Limb (tissue), 2 donors: Measurements from ENCODE around the gene KIF26A.

Experiments
- DNase-seq, 2 donors: peaks; one replicate each; pipeline ENCODE4 v3.0.0-alpha.2; 2016; ENCODE audit errors: extremely low spot score in 2 of 2

The KIF26A gene

DNA sequence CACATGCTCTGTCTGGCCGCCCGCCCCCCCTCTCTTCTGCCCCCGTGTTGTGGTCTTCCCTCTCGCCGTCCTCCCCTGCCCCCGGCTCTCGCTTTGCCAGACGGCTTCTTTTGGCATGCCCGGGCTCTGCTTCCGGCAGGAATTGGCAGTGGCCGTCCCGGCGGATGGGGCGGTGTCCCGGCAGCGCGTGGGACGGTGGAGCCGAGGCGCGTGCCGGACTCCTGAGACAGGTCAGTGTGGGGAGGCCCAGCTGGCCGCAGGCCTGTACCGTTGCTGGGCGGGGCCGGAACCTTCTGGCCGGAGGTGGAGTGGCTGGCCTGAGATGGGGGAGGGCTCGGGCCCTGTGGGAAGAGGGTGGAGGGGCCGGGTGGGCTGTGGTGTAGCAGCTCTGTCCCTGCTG, 17.1 kb downstream of the KIF26A start:
- no peak for DNase-seq

DNA sequence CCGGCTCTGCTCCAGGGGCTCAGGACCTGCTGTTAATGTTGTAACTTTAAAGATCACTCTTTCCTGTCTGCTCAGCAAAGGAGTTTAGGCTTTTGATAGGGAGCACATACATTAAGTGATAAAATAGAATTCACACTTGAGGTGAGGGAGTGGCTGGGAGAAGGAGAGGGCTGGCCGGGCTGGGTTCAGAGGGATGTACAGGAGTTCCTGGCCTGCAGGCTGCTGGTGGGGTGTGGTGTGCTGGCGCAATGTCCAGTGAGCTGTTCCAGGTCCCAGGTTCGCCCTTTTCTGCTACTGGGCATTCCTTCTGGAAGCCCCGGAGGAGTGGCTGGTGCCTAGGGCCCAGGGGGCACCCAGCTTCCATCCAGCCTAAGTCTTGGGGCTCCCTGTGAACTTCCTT, 17.8 kb downstream of the KIF26A start:
- DNase-seq, result no peak

DNA sequence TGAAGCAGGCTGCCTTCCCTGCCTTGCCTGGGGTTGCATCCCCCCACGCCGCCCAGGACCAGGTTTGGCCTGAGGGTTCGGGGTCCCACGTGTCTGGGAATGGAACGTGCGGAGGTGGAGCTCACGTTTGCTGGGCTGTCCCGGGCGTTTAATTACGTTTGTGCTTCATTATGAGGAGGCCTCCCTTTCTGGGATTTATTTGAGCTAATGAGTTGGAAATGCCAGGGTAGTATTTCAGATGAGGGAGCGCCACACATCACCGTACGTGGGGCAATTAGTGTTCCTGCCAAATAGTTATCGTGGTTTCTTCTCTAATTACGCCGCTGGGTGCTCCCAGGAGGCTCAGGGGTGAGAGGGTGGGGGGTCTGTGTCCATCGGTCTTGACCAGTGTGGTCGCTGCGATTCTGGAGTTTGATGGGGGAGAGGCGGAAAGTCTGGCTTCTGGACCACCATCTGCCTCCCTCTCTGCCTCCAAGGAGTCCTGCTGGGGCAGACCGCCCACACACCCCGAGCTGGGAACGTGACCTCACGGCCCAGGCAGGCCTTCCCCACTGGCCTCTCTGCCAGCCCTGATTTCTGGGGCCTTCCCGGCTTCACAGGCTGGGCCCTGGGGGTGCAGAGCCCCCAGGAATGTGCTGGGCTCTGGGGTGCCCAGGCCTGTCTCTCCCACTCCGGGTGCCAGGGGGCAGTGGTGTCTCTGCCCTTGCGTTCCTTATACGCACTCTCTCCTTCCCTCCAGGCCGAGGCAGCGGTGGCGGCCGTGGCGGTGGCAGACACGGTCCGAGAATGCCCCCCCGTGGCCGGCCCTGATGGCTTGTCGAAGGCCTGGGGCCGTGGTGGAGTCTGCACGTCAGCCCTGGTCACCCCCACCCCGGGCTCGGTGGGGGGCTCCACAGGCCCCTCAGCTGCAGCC, 18.9 kb downstream of the KIF26A start:
- DNase-seq, result no peak

DNA sequence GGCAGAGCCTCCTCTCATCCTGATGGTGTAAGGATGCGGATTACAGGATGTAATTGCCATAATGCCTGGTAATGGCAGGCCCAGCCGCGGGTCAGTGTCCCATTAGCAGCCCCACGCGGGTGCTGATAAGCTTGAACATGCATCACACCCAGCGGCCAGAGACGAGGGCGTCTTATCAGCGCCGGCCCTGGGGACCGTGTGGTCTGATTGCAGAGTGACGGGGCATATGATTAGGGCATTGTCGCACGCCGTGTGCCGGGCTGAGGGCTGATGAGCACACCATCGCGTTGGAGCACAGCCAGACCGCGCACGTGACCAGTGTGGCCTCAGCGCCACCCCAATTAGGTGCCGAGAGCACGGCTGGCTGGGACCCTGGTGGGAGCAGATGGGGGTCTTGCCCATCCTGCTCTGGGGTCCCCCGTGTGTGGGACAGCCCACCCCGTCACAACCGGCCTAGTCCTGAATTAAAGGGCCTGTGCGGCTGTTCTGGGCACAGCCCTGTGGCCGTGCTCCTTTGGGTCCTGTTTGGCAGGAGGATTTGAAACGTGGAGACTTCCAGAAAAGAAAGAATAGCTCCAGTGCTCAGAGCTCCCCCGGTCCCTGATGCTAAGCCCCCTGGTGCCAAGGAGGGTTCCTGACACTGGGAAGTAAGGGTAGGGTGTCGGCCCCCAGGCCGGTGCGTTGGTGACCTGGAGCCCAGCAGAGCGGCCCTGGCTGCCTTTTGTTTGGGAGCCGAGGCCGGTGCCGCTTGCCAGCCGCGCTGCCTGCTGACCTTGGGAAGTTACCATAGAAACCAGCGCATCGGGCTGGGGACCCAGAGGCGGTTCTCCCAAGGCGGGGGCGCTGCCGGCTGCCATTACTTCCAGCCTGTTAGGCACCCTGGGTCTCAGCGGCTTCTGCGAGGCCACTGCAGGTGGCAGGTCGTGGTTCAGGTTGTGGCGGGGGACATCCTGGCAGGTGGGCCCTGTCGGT, 20.7 kb downstream of the KIF26A start:
- no peak for DNase-seq

DNA sequence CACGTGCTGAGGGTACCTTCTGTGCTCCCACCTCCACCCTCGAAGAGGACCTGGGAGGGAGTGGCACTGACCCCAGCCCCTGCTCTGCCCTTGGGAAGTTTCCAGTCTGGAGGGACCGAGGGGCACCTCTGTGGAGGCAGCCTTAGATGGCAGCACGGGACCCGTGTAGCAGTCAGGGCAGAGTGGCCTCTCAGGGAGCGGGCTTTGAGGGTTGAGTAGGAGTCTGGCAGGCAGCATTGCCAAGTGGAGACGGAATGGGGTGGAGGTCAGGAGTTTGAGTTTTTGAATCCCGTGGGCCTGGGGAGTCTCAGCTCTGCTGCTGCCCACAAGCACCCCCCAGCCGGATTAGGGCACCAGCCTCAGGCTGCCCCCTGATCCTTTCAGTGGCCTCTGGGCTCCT, 21.6 kb downstream of the KIF26A start:
- DNase-seq, result no peak

DNA sequence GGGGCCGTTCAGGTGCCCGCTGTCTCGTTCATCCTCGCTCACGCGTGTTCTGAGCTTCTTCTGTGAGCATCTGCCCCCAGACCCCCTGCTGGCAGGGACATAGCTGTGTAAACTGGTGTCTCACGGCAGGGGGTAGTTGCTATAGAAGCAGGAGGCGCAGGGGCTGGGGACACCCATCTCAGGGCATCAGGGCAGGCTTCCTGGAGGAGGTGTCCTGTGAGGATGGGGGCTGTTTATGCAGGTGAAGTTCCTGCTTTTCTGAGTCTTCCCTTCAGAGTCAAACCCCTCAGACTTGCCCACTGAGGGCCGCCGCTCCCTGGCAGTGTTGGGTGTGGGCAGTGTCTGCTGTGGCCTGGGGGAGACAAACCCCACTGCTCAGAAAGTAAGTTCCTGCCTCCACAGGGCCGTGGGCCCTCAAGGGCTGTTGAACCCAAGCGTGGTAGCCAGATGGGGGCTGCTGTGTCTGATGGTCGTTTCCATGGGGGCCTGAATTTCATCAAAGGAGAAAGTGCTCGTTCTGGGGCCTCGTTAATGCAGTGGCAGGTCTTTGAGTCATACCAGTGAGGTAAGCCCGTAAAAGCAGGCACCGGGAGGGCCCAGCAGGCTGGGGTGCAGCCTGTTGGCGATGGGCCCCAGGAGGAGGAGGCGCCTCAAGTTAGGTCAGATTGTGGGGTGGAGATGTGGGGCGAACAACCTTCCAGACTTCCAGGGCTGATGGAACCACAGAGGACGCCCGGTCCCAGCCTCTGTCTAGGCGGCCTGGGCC, 23.4 kb downstream of the KIF26A start:
- DNase-seq, result no peak

DNA sequence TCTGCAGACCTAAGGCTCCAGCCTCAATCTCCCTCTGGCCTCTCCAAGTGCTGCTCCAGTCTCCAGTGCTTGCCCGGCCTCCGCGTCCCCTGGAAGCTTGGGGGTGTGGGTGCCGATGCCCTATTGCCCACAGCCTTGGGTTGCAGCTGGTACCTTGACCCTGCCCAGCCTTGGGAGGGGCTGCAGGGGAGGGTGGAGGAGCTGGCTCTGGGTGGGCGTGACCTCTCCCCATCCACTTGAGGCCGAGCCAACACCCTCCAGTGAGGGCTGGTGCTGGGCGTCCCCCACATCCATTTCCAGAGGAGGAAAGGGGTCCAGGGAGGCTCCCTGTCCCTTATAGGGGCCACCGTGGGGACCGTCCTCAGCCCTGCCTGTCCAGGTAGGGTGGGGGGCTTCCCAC, 24.1 kb downstream of the KIF26A start:
- DNase-seq, result no peak

DNA sequence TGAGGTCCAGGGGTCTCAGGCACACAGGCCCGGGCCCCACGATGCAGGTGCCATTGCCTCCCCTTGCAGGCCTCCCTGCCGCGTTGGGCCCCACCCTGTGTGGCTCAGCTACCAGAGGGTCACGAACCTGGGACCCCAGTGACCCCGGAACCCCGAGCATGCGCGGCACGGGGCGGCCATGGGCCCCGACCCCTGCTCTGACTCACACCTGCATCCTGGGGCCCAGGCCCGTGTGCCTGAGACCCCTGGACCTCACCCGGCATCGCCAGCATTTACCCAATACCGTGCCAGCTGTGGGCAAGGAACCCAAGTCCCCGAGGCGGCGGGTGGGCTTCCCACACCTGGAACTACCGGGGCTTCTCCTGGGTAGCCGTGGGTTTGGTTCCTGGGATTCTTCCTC, 25.2 kb downstream of the KIF26A start:
- DNase-seq, result no peak

DNA sequence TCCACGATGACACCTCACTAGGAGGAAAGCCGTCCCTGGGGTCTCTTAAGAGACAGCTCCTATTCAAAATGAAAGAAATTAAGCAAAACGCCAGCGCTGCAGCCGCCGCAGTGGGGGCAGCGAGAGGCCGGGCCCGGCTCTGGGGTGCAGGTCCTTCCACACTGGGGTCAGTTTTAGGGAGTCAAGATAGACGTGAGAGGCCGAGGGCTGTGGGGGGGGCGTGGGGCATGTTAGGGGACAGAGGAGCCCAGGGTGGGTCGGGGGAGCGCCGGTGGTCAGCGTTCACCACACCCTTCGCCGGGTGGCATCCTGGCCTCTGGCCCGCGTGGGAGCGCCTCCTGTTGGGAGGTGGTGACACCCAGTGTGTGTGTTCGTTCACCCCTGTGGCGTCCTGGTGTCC, 25.7 kb downstream of the KIF26A start:
- no peak for DNase-seq

DNA sequence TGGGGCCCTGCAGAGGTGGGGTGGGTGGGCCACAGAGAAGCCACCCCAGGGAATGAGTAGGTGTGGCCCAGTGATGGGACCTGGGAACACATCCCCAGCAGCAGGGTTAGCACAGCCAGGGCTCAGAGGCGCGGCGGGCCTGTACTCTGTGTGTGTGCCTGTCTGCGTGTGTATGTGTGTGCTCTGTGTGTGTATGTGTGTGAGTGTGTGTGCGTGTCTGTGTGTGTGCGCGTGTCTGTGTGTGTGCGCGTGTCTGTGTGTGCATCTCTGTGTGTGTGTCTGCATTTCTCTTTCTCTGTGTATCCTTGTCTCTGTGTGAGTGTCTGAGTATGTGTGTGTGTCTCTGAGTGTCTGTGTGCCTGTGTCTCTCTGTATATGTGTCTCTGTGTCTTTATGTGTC, 26.1 kb downstream of the KIF26A start:
- DNase-seq, result no peak

DNA sequence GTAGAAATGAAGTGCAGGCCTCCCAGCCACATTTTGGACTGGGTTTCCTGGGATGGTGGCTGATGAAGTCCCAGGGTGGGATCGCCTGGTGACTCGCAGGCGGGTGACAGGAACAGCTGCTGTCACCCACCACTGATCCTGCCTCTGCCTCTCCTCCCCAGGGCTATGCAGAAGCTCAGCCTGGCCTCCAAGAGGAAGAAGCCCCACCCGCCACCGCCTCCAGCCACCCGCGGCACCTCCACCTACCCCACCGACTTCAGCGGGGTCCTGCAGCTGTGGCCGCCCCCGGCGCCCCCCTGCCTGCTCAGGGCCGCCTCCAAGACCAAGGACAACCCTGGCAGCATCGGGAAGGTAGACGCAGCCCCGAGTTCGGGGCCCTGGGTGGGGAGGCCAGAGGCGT, 28.3 kb downstream of the KIF26A start:
- DNase-seq, result no peak

DNA sequence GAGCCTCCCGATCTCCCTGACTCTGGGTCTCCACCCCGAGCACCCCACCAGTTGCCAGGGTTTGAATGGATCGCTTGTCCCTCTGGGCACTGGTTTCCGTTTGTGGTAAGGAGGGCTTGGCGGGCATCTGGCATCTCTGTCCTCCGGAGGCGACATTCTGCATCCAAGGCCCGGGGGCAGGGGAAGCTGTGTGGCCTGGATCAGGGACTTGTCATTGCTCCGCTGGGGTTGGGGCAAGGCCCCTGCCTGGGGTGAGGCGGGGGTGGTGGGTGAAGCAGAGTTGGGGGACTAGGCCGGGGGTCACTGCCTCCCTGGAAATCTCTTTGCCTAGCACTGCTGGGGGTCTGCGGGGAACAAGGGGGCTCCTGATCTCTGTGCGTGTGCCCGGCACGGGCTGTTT, 30.2 kb downstream of the KIF26A start:
- DNase-seq, result no peak

DNA sequence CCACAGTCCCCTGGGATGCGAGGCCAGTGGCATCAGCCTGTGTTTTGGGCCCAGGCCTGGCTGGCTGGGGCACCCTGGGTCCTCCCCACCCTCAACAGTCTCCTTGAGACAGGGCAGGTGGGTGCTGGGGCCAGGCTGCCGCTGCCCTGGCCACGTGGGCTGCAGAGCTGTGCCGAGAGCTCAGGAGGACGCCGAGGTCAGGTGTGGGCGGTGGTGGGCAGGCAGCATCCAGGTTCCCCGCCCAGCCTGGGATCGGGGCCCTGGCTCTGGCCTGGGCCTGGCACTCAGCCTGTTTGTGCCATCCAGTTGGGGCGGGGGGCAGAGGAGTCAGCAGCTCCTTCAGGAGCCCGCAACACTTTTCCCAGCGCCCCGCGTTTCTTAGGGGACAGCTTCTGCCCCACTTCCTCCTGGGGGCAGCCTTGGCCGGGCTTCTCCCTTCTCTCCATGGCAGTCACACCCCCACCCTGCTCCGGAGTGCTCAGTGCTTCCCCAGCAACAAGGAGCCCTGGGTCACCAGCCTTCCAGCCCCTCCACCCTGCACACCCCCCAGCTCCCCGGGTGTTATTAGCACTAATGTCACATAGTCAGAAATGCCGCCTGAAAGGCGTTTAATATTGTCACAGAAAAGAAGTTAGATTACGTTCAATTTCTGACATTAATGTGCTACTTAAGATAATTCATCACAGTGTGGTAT, 30.8 kb downstream of the KIF26A start:
- no peak for DNase-seq

DNA sequence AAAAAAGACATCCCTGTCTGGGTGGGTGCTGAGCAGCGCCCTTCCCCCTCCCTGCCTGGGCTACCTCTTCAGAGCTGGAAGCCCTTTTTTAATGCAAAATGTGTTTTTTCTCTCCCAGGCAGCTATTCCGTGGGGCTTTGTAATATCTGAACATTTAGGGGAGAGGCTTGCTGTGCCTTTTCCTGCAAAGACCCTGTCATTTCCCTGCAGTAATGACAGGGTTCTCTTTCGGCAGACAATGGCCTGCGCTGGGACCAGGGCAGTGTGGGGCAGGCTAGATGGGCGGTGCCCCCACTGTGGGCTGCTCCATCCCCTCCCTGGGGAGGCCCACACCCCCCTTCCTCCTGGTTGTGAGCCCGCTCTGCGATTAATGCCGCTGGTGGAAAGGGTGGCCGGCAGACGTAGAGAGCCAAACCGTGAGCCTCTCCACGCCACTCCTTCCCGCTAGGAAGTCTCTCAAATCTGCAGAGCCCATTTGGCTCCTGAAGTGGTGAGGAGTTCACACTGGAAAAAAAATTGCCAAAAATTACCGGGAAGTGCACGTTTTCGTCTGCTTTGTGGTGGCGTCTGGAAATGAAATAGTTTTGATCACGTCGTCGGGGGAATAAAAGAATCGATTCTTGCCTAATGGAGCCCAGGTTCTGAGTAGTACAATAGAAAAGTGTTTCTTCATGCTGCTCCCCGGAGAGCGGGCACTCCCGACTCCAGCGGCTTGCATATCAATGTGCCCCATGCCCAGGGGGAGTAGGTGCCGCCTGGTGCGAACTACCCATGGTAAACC, 31.5 kb downstream of the KIF26A start:
- no peak for DNase-seq

DNA sequence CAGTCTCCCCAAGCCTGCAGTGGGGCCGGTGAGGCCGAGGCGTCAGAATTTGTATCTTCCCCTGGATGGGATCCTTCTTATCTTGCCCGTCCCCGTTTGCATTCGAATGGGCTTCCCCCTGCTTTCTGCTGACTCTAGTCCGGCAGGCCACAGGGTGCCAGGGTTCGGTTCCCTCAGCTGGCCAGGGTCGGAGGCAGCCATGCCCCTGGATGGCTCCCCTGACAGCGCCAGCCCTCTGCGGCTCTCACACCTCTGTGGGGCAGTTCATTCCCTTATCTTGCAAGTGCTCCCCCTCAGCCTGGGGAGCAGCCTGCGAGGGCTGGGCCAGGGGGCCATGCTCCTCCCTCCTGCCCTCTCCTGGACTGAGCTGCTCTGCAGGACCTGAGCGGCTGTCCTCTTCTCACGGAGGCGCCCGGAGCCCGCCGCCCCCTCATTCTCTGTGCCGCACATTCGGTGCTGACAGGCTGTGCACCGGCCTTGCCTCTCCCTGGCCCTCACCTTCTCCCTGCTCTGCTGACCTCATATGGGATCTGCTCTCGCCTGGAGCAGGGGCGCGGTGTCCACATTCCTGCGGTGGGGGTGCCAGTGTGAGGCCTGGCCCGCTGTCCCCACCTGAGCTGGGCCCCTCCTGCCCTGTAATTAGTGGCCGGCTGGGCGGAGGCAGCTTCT, 32.8 kb downstream of the KIF26A start:
- no peak for DNase-seq

DNA sequence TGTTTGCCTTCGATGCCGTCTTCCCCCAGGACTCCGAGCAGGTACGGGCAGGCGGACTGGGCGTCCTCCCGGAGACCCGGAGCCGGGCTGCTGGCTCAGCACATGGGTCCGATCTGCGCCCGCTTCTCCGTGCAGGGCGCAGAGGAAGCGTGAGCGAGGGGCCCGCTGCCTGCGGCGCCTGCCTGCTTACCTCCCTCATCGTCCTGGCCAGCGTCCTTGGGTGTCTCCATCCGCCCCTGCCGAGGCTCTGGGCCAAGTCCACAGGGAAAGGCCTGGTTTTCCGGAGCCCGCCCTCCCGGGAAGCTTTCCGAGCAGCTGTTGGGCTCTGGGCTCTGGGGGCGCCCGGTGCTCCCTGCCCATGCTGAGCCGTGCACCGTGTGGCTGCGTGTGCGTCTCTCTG, 33.5 kb downstream of the KIF26A start:
- no peak for DNase-seq

DNA sequence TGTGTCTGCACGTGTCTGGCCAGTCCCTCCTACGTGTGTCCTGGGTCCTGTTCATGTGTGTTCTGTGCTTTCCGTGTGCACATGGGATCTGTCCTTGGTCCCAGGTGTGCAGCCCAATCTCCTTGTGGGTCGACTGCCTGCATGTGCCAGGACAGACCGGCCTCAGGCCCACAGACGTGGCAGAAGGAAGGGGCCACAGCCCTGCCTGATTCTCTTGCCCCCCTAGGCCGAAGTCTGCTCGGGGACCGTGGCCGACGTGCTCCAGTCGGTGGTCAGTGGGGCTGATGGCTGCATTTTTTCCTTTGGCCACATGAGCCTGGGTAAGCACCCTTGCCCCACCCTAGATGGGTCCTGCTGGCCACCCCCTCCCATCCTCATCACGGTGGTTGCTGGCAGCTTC, 34.0 kb downstream of the KIF26A start:
- DNase-seq, result no peak

DNA sequence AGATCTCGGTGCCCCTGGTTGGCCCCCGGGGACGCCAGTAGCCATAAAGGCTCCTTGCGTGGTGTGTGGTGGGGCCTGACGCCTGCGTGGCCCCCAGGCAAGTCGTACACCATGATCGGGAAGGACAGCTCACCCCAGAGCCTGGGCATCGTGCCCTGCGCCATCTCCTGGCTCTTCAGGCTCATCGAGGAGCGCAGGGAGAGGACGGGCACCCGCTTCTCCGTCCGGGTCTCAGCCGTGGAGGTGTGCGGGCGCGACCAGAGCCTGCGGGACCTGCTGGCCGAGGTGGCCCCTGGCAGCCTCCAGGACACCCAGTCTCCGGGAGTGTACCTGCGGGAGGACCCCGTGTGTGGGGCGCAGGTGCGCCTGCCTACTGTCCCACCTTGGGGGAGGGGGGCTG, 34.5 kb downstream of the KIF26A start:
- no peak for DNase-seq

DNA sequence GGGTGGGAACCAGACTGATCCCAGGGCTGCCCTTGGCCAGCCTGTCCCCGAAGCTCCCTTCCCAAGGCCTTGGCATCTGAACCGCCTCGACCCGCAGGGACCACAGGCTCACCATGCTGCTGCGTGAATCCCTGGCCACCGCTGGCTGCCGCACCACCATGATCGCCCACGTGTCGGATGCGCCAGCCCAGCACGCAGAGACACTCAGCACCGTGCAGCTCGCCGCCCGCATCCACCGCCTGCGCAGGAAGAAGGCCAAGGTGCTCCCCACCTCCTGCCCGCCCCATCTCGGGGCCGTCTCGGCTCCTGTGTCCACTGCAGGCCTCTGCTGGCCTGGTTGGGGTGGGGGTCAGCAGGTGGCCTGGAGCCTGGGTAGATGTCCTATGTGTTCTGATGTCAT, 35.7 kb downstream of the KIF26A start:
- DNase-seq, result no peak

DNA sequence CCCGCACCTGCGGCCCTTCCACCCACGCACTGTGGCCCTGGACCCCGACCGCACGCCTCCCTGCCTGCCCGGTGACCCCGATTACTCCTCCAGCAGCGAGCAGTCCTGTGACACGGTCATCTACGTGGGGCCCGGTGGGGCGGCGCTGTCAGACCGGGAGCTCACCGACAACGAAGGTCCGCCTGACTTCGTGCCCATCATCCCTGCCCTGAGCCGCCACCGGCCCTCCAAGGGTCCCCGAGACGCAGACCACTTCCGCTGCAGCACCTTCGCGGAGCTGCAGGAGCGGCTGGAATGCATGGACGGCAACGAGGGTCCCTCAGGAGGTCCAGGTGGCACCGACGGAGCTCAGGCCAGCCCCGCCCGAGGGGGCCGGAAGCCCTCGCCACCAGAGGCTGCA, 36.7 kb downstream of the KIF26A start:
- DNase-seq, result no peak
